Hematopoietic multipotent progenitor cell treated with erythropoietin and hydrocortisone succinate and interleukin-3 and kit ligand, for 17 days (in vitro differentiated cells): ENCODE results near the gene ANGPTL2.

ENCODE experiments used
- DNase-seq: peaks from one replicate; pipeline ENCODE4 v3.0.0-alpha.2; 2015; ENCODE audit warnings: low spot score

ANGPTL2 gene

DNA sequence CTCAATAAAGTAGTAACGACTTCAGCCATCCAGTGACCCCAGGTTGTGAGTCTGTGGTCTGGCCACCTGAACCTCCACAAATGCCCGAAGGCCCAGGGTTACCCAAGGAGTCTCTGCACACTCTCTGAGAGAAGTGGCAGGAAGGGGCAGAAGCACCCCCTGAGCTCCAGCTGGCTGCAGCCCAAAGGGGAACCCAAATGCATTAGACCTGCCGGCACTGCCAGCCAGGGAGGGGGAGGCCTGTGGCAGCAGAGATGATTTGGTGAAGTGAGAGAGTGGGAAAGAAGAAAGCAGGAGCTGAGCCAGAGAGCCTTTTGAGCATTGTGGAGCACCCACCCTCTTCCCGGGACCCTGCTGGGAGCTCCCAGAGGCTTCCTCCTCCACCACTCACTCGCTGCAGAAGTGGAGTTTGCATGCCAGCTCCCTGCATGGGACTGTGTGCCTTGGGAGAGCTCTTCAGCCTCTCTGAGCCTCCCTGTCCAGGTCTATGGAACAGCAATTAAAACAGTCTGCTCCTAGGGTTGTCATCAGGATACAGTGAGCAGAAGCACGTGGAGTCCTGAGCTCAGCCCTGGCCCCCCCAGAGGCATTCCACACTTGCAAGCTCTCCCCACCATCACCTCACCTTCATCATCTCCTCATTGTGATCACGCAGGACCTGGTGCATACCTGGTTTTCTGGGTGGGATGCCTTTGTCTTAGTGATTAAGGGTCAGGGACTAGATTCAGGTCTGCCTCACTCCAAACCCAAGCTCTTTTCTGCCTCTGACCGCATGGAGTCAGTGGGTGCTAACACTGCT is 13.8 kb upstream of the ANGPTL2 start:
- DNase-seq = no peak

DNA sequence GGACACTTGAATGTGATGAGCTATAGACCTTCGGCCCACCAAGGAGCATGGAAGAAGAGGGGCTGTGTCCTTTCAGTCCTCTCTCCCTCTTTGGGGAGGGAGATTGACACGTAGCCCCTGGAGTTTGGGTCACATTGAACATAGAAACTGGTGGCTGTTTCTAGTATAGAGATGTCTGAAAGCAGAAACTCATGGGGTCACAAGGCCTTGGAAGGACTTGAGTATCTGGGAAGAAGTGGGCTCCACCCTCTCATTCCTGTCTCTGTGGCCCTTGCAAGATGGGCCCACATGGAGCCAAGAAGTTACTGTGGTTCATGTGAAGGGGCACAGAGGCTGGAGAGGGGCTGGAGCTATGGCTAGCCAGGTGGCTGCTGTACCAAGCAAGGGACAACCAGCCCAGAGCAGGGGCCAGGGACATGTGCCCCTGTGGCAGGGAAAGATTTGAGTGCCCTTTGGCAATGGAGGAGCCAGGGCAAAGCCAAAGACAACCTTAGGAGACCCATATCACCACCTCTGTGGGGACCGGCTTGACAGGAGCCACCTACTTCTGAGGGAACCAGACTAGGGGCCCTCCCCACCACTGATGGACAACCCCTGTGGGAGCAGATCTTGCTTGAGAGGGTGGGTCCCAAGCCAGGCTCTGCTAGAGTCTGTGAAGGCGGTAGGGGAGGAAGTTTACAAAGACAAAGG is 12.8 kb upstream of the ANGPTL2 start:
- no peak for DNase-seq

DNA sequence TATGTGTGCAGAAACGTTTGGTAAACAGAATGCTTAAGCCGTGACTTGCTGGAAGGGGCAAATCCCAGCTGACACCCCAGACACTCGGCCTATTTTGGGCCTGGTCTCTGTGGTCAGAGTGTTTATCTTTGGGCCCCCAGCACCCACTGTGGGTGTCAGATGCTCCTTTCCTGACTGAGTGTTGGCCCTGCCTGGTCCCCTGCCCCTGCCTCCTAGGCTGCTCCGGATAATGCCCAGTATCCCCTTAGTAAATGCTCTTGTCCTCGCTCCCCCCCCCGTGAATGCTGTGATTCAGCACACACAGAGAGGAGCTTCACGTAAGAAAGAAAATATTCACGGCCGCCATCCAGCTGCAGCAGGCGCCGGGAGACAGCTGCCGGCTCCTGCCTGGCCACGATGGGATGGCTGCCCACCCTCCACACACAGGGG is 11.3 kb upstream of the ANGPTL2 start:
- no peak for DNase-seq

DNA sequence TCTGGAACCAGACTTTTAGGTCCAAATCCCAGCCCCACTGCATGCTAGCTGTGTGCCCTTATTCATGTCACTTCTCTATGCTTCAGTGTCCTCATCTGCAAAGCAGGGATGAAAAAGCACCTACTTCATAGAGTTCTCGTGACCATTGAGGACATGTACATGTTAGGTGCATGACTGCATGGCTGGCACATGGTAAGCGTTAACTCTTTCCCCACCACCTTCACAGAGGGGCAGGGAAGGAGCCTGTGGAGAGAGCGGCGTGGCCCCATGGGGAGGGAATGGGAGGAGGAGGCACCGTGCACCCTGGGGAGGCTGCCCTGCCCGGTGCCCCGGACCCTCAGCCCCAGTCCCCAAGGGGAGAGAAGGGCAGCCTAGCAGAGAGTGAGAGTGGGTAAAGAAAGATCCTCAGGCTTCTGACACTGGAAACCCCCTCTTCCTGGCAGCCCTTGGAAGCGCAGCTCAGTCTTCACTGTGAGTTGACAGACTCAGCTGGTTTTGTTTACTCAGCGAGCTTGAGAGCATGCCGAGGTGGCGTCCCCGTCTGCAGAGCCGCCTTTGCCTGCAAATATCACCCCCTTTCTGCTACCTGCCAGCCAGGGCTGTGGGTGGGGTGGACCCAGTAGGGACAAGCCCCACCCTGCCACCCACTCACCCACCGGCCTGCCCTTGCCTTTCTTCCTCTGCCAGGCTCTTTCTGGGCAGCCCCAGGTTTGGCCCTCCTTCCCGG is 10.6 kb upstream of the ANGPTL2 start:
- no peak for DNase-seq

DNA sequence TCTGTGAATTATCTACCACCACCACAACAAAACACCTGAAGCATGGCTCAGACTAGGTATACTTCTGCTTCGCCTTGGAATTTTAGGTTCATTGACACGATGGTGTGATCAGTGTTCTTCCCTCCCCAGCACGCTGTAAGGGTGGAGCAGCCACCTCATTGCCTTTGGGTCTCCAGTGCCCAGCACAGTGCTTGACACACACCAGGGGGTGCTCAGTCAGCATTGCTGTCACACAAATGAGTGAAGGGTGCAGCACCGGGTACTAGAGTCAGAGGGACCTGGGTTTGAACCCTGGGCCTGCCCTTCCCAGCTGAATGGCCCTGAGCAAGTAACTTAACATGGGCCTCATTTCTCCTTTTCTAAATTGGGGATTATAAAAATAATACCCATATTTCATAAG is 9.9 kb upstream of the ANGPTL2 start:
- DNase-seq = no peak

DNA sequence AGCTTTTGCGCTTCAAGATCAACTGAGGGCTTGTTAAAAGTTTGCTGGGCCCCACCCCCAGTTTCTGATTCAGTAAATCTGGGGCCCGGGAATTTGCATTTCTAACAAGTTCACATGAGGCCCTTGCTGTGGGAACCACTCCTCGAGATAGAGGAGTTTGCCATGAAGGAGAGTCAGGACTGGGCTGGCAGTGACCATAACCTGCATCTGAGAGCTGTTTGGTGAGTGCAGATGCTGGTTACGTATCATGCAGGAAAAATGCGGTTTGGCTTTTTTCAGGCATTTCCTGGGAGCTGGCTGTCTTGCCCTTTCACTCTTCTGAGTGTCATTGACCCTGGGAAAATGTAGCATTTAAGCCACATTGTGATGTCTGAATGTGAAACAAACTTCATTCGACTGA is 9.4 kb upstream of the ANGPTL2 start:
- DNase-seq = no peak

DNA sequence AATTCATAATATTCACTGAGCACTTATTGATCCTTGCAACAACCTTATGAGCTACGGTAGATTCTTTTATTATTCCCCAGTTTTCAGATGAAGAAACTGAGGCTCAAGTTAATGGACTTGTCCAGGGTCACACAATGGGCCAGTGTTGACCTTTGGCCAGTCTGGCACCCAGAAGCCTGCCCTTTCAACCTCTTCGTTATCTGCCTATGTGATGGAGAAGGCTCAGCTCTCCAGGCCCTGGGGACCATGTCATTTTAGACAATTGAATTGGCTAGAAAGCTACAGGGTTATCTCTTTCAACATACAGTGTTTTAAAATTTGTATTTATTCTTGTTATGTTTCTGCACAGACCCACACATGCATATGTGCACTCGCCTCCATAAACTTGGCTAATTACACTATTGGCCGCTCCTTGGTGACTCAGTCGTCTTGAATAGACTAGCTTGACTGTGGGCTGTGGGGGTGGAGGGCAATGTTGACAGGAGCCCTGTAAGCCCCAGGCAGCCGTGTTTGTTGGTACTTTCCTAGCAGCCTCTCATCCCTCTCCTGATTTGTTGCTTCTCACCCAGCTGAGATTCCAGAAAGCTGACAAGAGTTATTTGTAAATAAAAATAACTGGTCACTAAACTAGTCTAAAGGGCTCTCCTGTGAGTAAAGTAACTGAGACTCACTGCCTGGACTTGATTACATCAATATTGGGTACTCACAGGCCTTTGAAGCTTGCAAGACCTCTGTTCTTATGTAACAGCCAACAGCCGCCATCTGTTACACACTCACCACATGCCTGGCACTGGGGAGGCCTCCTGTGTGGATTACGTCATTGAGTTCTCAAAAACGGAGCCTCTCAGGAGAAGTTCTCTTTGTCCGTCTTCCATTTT is 8.5 kb upstream of the ANGPTL2 start:
- DNase-seq = no peak

DNA sequence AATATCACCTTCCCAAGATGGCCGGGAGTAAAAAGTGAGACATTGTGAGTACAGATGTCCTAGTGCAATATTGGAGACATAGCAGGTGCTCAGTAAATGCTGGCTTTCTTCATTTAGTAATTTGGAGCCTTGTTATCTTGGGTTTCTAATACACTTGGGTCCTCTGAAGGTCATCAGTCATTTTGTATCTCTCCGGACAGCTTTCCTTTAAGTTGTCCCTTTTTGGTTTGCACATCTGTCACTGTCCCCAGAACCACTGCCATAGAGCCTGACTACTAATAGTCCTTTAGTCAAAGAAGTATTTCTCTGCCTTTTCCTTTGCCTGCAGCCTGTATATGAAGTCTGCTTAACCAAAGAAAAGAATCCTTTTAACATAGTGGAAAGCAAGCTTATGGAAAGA is 7.8 kb upstream of the ANGPTL2 start:
- DNase-seq = no peak

DNA sequence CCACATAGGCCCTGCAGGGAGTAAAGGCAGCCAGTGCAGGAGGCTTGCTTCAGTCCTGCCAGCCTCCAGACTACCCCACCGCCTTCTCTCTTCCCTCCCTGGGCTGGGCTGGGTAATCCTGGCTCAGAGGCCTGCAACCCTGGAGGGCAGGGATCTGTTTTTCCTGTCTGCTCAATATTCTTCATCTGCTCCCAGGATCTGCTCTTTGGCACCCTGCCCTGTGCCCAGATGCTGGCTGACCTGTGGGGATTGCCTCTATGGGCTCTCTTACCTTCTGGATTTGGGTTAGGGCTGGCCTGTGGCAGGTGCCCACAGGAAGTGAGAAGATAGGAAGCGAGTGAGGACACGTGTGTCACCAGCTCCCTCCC is 7.3 kb upstream of the ANGPTL2 start:
- no peak for DNase-seq

DNA sequence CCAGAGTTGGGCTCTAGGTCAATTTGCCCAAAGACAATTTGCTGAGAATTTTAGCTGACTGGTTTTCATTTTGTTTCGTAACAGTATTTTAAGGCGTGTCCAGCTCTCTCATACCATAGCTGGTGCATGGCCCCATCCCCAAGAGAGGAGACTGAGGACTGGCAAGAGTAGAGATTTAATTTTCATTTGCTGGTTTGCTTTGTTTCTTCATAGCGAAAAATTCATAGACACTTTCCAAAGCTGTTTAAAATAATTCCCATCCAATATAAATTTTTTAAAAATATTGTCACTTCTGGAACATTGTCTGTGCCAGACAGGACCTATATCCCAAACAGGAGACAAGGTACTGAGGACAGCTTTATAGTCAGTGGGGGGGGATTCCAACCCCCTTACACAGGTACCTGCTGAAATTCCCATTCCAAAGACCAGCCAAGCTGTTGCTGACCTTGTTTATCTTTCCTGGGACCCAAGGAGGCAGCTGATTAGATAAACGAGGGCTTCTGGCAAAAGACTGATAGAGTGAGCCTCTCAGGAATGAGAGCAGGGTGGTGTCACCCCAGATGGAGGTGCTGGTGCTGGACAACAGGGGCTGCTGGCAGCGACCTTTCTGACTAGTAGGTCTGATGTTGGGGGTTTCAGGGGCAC is 6.8 kb upstream of the ANGPTL2 start:
- DNase-seq = no peak

DNA sequence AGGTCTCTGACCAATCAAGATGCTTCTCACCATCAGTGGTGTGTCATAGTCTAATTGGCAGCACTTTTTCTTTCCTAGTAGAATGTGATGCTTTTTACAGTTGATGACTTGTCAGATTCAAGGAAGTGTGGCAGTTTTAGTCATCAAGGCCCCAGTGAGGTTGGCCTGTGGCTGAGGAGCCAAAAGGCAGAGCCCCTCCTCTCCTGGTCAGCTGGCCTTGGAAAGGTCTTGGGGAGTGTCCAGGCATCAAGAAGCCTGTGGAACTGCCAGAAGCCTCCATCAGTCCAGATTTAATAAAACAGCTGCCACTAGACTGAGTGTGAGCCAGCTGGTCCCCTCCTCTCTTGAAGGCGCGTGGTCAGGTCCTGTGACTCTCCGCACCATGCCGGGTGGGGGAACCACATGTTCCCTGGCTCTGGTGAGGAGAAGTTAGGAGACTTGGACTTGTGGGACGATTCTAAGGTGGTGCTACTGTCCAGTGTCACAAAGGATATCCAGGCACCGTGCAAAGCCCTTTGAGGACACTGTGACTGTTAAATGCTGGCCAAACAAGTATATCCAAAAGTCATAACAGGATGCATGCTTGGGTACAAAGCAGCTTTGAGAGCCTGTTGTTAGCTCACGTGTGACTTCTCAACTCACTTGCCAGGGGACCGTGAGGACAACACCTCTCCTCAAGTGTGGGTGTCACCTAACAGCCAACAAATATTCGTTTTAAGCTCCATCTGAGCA is 6.1 kb upstream of the ANGPTL2 start:
- no peak for DNase-seq

DNA sequence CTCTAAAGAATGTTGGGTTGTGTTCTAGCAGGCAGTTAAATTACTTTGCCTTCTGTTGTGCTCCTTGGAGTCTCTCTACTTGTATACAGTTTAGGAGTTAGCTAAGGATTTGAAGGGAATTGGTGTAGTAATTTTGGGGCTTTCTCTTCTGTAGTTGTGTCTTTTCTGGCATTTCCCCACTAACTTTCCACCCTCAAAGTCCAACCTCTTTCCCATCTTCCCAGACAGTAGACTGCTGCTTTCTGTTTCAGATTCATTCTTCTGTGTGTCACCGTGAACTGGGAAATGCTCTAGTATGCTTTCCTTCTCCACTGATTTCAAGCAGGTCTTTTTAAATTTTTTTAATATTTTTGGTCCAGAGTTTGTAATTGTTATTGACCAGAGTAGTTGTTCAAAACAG is 4.5 kb upstream of the ANGPTL2 start:
- DNase-seq = no peak

DNA sequence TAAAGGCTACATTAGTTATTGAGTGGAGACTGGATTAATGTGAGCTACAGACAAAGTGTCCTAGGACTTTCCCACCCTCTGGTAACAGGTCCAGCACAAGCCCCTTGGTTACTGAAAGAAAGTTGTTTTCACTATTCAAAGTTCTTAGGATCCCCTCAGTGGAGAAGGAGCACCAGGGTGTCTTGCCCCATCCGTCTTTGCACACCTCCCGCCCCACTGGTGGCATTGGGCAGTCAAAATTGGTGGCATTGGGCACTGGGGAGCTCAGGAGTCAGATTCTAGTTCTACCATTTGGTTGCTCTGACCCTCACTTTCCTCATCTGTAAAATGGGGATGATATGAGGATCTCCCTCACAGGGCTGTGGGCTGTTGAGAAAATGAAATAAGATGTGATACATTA is 2.4 kb upstream of the ANGPTL2 start:
- DNase-seq = no peak

DNA sequence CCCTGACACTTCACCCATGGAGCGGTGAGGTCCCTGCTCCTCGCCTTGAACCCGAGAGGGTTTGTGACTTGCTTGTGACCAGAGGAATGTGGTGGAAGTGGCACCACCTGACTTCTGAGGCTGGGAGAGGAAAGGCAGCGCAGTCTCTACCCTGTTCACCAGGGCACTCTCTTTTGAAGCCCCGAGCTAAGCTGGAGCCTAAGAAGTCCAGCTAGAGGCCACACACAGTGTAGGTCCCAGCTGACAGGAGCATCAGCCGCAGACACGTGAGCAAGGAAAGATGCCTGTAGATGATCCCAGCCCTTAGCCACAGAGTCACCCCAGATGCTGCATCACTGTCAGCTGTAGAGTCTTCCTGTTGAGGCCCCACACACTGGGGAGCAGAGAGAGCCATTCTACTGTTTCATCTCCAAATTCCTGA is 1.7 kb upstream of the ANGPTL2 start:
- DNase-seq = no peak

DNA sequence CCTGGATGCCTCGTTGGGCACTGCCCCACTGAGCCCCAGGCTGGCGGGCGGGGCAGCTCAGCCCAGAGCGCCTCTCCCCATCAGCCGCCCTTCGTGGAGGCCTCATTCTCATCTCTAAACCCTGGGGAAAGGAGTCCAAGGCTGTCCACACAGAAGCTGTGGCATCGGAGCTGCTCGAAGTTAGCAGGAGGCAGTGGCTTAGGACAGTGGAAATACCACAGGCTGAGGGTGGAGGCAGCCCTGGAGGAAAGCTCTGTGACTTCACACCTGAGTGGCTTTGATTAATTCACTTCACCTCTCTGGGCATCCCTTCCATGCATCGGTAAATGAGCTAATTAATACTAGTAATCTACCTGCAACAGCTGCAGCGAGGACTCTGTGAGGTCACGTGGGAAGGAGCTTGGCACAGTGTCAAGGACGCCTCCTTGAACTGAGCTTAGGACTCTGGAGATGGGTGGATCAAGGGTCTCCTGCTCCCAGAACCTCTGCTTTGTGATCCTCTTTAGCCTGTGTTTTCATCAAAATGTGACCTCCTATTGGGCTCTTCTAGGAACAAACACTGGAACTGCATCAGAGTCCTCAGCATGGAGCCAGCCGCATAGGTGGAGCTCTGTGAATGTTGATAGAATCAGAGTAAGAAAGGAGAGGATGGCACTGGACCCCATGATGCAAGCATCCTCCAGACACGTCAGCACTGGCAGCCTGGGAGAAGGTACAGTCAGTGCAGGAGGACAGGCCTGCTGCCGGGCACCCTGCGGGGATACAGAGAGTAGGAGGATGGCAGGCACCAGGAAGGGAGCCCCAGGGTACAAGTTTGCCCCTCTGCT is 842 bp upstream of the ANGPTL2 start:
- DNase-seq = no peak

DNA sequence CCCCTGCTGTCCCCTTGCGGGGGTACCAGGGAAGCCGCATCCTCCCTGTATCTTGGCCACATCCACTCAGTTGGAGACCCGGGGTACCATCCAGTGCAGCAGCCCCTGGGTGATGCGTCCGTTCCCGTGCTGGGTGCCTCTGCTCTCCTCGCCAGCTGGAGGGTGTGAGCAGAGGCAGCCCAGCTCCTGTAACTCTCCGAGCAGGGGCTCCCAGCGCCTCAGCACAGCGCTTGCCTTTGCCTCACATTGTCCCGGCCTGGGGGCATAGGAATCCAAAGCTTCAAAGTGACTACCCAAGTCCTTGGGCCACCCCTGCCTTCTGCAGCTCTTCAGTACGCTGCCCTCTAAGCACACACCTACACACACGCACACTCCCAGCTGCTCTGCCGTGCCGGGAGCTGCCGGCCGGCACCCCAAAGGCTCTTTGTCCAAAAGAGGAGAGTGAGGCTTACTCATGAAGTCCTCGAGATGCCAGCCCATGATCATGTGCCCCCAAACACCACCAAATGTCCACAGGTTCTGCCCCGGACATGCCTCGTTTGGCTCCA is 733 bp downstream of the ANGPTL2 start:
- DNase-seq = no peak

DNA sequence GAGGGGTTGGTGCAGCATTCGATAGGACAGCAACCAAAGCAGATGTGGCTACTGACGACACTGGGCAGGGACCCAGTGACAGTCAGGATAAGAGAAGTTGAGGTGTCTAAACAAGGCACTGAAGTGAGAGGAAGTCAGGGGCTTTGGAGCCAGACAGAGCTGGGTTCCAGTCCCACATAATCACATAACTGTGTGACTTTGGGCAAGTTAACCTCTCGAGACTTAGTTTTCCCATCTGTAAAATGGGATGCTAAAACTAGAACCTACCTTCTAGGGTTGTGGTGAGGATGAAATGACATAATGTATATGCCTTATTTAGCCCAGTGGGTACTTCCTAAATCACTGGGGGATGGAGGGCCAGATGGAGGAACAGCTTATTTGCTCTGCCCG is 3.1 kb downstream of the ANGPTL2 start:
- no peak for DNase-seq

DNA sequence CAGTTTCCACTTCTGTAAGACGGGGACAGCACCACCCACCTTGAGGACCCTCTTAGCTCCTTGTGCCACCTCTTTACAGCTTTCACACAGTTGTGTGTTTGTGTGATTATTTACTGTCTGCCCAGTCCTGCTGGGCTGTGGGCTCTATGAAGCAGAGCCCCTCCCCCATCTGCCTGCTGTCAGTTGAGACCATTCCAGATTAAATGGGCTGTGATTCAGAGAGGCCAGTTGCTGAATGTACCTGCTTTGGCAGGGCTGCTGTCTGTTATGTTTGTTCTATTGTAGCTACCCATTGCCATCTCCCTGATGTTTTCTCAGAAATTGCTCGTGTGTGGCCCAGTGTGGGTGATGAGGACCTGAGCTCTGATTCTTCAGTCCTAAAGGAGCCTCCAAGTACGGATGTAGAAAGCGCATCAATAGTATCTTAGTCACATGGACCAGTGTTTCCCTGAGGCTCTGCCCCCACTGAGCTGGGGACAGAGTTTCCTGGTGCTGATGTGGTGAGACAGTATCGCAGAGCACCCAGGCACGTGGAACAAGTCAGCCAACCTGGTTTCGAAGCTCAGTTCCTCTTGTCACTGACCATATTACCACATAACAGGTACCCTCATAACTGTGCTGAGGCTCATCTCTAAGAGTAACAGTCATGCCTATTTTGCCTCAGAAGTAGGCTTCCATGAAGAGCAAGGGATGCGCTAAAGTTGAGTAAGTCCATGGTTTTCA is 3.7 kb downstream of the ANGPTL2 start:
- no peak for DNase-seq

DNA sequence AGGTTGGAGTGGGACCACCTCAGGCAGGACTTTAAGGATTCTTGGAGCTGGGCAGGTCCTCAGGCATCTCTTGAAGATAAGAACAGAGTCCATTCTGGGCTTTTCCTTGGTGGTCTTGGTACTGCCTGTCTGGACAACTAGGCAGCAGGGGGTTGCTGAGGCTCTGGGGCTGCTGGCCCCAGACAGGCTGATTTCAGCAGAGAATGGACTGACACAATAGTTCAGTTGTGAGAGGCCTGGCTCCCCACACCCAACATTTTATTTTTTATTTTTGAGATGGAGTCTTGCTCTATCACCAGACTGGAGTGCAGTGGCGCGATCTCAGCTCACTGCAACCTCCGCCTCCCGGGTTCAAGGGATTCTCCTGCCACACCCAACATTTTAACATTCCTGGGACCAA is 4.6 kb downstream of the ANGPTL2 start:
- DNase-seq = no peak
